NCI-H82 treated with DMSO at 0.1 percent for 48 hours (cell line): Measurements from ENCODE around the gene C1QTNF7.

Experiments used
- DNase-seq: peaks from one replicate; lab custom pipeline; 2025; ENCODE audit not compliant: unreplicated experiment; lab: John Stamatoyannopoulos, UW

The C1QTNF7 gene

GRCh38 chr4:15457406-15458201 is 29.8 kb downstream of the C1QTNF7 start:
- peak; percentile 21 for DNase-seq

- DNase-seq, result no peak
Observed at GRCh38 chr4:15458616-15459015, 30.8 kb downstream of the C1QTNF7 start.

GRCh38 chr4:15459706-15460105 is 31.9 kb downstream of the C1QTNF7 start:
- DNase-seq, result no peak

GRCh38 chr4:15466596-15466995 is 38.8 kb downstream of the C1QTNF7 start:
- DNase-seq, result no peak

GRCh38 chr4:15469402-15470127 is 41.7 kb downstream of the C1QTNF7 start, which contains the start of gene CC2D2A:
TSS of gene CC2D2A (plus strand) at chr4:15469882. CDS start at chr4:15475933, 6,051 bp downstream.
- DNase-seq, result peak; percentile 77

GRCh38 chr4:15470128-15470475 is 42.3 kb downstream of the C1QTNF7 start:
- DNase-seq, result no peak

- no peak for DNase-seq
Observed at GRCh38 chr4:15476396-15476795, 48.6 kb downstream of the C1QTNF7 start.

- no peak for DNase-seq
Observed at GRCh38 chr4:15478724-15479088, 50.9 kb downstream of the C1QTNF7 start.

GRCh38 chr4:15479089-15479912 is 51.5 kb downstream of the C1QTNF7 start:
- DNase-seq, result peak; percentile 86

- DNase-seq, result no peak
Observed at GRCh38 chr4:15479913-15480185, 52.0 kb downstream of the C1QTNF7 start.

GRCh38 chr4:15481961-15482745 is 54.3 kb downstream of the C1QTNF7 start:
- DNase-seq, result peak; percentile 93

- DNase-seq, result peak; percentile 86
Observed at GRCh38 chr4:15482842-15483241, 55.0 kb downstream of the C1QTNF7 start.

GRCh38 chr4:15488136-15488535 is 60.3 kb downstream of the C1QTNF7 start:
- DNase-seq, result no peak

- DNase-seq, result no peak
Observed at GRCh38 chr4:15488658-15489470, 61.0 kb downstream of the C1QTNF7 start.

GRCh38 chr4:15489551-15489950 is 61.7 kb downstream of the C1QTNF7 start:
- no peak for DNase-seq

- peak; percentile 64 for DNase-seq
Observed at GRCh38 chr4:15493411-15493810, 65.6 kb downstream of the C1QTNF7 start.

- DNase-seq, result peak; percentile 44
Observed at GRCh38 chr4:15495621-15496020, 67.8 kb downstream of the C1QTNF7 start.
